GM19035 (cell line): Measurements from ENCODE around the gene MYH1.
"Not testable (repeated sequence)": the region's sequence is repeated elsewhere in the genome, so short reads cannot be mapped to it uniquely, and the experiment has no call there.

ENCODE experiments used
- ATAC-seq: cut with Tn5 transposase; IDR thresholded peaks from one replicate; pipeline ENCODE4 v1.9.1; 2021; ENCODE audit not compliant: unreplicated experiment

Gene MYH1

DNA sequence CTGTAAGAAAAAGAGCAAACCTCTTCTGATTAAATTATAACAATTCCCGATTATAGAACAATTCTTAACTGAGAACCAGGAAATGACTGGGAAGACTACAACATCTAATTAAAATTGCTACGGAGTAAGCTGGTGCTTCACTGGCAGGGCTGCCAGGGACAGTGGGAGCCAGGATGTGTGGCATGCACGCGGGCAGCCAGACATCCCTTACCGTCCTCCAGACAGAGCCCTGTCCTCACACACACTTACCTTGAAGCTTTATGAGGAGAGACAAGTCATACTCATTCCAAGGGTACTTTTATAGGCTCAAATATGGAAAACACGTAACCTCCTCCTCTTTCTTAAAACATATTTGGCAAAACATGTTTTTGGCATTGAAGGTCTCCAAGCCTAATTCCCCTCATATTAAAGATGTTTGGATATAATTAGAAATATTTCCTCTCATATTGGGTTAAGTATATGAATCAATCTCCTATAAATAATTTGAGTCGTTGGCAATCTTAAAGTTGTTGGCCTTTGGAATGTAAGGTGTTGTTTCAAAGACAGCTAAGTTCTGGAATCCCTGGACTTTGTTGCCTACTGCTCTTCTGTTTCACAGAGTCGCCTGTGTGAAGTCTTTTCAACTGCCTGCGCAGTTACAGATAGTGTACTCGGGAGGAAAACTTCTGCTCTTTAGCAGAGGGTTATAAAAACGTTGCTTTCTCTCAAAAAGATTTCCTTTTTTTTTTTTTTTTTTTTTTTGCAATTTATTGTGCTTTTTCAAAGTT lies at the start of gene MYH1:
Gene MYH1 (minus strand): TSS at position 272 of the 767 bp plus-strand sequence. CDS start 1,900 bp downstream, outside the sequence.
- no peak for ATAC-seq

DNA sequence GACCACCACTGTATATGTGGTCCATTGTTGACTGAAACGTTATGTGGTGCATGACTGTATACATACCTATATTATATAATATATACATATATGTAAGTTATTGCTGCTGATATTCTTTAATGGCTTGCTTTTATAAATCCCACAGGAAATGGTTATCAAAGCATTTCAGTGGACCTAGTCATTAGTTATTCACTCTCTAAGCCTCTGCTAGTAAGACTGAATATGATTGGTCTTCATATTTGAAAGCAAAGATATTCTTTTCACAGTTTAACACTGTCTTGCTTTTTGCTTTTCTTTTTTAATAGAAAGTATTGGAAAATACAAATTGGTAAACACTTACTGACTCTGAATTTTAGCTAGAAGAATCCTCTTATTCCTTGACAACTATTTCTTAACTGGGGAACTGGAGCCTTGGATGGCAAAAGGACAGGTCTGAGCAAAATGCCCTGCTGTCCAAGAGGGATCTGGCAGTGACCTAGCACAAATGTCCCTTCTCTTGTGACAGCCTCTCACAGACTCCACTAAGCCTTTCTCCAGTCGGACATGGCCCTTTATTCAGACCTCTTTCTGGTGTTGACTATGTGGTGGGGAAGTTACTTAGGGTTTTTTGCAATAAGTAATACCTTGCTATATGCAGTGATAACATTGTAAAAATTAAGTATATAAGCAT lies 45.8 kb upstream of the MYH1 start:
- no peak for ATAC-seq

DNA sequence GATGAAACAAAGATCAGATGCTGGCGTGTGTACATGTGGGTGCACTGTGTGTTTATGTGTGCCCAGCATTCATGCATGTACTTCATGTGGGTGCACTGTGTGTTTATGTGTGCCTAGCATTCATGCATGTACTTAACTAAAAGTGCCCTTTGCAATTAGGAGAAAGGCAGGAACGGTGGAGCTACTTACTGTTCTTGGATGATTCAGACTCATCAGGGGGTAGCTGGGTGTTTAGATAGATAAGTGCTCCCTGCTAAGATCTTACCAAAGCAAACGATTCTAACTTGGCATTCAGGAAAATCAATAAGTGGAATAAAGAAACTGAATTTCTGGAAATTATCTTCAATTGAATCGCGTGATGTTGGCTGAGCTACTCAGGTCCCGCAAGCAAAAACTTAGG lies 39.7 kb upstream of the MYH1 start:
- ATAC-seq: no peak

DNA sequence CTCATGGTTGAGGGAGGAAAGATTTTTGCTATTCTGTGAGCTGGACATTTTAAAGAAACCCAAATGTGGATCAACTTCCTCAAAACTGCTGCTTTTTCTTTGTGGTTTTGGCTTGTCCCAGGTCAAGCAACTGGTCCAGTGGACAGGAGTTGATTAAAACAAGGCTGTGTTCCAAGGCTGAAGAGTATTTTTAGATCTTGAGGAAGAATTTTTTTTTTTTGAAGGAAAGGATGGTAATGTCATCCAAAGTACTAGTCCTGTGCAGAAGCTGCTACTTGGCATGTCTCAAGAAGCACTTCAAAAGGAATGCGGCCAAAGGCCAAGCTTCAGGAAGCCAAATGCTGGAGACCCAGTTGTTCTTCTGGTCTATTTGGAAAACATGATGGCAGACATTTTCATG lies 39.1 kb upstream of the MYH1 start:
- ATAC-seq: no peak

DNA sequence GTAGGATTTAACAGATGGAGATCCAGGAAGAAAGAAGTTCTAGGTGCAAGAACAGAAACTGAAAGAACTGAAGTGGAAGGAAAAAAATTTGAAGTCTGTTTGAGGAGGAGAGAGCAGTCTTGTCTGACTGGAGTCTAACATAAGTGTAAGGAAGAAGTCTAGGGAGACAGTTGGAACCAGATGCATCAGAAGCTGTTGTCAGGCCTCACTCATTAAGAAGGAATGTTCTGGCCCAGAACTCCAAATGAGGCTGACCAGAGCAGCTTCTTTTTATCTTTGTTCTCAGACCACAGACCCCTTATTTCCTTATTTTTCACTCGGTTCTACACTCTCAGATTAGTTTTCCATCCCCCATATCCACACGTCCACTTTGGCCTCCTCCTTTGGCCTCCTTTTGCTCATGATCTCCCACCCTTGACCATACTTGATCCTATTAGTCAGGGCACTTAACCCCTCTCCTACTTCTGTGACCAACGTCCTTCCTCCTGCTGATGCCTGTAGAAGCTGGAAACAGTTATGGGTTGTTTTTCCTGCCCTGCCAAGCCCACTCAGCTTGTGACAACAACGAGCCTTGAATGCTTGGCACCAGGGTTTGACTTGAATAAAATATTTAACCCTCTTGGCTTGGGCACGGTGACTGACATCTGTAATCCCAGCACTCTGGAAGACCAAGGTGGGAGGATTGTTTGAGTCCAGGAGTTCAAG lies 38.1 kb upstream of the MYH1 start:
- ATAC-seq: no peak

DNA sequence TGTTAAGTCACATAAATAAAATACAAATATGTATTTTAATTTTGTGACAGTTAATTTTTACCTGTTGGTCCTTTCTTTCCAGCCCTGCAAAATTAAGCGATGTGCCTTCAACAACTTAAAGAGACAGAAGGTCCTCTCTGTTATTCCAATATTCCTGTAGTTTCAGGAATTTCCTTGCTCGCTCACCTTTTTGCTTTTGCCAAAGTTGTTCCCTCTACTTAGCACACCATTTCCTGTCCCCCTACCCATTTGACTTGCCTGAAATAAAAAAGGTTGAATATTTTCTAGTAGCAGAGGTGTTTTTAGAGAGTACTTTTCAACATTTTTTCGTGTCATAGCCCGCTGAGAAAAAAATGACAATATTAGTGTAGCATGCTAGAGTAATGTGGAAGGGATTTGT lies 31.7 kb upstream of the MYH1 start:
- no peak for ATAC-seq

DNA sequence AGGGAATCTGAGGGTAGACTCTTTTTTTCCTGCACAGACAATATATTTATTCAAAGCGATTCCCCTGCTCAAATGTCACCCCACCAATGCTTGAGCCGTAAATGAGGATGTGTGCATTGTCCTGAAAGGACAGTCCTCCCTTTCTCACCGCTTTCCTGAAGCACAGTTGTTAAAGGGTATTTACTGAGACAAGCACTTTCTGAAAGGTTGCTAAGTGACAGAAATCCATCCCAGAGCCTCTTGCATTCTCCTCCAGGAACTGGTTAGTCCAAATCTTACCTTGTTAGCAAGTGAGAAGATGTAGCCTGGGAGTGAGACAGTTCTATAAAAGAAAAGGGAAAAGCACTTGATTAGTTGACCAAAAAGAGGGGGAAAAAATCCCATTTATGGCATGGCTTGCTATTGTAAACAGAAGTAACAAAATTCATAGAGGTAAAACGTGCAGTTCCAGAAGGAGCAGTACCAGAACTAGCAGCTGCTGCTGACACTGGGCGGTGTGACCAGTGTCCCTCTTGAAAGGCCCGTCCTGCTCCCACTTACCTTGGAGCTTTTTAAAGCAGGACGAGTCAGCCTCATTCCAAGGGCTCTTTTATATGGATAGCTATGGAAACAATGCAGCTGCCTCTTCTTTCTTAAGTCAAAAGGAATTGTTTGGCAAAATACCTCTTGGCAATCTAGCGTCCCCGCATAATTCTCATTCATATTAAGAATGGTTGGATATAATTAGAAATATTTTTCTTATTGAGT lies 30.9 kb upstream of the MYH1 start, which contains the start of gene MYH2:
Gene MYH2 (minus strand): TSS at position 563 of the 747 bp plus-strand sequence. CDS start 1,738 bp downstream, outside the sequence.
- no peak for ATAC-seq

DNA sequence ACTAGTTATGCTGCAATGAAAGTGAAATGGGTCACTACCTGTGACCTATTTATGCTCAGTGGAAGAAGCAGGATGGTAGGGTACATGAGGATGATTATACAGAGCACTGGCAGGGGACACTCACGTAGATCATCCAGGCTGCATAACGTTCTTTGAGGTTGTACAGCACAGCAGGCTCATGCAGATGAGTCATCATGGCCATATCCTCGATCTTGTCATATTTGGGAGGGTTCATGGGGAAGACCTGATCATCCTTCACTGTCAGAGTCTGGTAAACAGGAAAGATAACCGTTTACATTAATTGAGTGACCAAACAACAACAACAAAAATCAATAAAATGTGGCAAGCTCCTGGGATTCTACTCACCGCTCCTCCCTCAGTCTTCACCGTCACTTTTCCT lies 29.0 kb upstream of the MYH1 start:
- no peak for ATAC-seq

DNA sequence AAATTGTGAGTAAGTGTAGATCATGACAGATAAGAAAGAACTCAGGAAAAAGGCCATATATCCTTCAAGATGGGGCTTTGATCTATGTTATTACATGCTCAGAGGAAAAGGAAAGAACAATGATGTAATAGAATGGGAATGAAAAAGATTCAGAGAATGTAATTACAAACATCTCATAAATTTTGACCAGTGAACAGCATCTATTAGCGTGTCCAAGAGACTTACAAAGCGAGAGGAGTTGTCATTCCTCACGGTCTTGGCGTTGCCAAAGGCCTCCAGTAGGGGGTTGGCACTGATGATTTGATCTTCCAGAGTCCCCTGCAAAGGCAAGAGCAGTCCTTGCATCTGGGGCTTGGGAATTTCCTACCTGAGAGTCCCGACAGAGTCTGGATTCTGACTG lies 25.1 kb upstream of the MYH1 start:
- ATAC-seq: not testable (repeated sequence)

DNA sequence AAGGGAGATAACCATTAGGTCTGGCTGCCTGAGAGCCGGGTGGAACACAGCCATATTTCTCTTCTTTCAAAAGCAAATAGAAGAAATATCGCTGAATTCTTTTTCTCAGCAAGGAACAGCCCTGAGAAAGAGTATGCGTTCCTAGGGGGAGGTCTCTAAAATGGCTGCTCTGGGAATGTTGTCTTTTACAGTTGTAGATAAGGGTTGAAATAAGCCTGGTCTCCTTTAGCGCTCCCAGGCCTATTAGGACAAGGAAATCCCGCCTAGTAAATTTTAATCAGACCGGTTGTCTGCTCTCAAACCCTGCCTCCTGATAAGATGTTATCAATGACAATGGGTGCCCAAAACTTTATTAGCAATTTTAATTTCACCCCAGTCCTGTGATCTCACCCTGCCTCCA lies 22.8 kb upstream of the MYH1 start:
- ATAC-seq: not testable (repeated sequence)

DNA sequence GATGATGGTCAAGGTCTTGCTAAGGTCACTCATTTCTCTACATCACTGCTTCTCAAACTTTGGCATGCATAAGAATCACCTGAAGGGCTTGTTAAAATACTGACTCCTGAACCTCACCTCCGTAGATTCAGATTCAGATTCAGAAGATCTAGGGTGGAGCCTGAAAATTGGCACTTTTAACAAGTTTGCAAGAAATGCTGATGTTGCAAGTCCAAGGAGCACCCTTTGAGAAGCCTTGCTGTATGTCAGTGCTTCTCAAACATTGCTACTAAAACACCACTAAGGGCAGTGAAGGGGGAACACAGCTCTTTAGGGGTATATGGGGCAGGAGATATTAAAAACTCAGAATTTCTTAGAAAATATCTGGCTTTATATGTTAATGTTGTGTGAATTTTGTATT lies 13.7 kb upstream of the MYH1 start:
- no peak for ATAC-seq

DNA sequence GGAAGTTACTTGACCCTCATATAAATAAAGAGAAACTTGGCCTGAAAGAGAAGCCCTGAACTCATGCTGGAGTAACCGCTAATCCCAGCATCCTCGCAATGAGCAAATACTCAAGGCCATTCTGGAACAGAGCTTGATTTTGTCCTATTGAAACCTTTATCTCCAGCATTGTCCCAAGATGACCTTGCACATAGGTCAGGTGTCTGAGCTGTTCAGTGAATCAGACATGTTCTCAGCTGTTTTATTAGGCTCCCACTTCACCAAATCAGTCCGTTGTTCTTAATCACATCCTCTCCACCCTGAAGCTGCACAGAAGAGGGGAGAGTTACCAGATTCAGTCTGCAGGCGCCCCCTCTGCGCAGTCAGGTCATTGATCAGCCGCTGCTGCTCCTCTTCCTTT lies 9.1 kb upstream of the MYH1 start:
- no peak for ATAC-seq

DNA sequence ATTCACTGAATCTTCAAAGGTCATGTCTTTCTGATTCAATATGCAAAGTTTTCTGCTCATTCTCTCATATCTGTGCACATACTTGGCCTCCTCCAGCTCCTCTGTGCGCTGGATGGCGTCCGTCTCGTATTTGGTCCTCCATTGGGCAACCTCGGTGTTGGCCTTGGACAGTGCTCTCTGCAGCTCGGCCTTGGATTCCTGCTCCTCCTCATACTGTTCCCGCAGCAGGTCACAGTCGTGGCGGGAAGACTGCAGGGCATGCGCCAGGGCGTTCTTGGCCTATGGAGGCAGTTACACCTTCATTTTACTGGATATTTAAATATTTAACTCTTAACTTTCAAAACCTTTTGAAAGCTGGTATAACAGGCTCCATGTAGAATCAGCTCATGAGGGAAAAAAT lies 8.2 kb upstream of the MYH1 start:
- no peak for ATAC-seq

DNA sequence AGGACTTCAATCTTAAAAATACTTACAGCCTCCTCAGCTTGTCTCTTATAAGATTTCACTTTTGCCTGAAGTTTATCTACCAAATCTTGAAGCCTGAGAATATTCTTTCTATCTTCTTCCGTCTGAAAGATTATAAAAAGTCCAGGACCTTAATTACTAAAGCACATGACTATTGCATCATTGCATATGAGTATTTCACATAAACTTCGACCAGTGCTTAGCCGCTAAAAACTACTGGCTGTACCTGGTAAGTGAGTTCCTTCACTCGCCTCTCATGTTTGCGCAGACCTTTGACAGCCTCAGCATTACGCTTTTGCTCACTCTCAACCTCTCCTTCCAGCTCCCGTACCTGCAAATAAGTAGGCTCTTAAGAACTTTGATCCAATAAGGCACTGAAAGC lies 4.7 kb upstream of the MYH1 start:
- ATAC-seq: no peak

DNA sequence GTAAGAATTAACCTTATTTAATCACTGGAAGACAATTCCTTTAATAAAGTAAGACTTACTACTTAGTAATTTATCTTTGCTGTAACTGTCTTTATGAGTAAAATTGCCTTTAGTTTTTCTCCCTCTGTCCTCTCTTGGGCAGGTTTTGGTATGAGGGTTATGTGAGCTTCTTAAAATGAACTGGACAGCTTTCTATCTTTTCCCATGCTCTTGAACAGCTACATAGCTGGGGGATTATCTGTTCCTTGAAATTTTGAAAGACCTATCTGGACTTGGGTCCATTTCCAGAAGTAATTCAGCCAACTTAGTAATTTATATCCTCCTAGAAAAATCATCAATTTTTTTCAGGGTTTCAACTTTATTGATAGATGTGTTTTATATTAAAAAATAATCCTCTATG lies 3.6 kb upstream of the MYH1 start:
- no peak for ATAC-seq

DNA sequence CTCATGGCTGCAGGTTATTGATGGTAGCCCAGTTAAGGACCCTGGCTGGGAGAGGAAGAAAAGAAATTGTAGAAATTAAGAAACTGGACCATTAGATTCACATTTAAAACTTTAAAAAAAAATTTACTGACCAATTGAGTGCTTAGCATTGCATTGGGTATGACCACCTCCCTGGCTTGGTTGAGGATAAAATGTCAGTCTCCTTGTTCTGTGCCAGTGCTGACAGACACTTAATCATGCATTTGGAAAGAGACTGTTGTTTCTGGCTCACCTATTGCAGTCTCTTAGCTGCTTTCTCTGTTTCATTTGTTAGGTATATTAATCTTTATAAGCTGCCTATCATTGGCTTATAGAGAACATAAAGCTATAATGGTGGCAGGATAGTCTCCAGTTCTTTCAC lies 1.7 kb downstream of the MYH1 start:
- ATAC-seq: no peak

DNA sequence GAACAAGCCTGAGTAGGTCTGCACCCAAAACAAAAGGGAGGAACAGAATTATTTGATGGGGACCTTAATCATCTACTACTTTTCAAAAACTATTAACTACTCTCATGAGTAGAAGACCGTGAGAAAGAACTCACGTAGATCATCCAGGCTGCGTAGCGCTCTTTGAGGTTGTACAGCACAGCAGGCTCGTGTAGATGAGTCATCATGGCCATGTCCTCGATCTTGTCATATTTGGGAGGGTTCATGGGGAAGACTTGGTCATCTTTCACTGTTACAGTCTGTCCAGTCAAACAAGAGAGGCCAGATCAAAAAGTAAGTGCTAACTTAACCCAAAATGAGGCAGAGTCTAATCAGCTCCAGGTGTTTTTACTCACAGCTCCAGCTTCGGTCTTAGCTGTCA lies 2.3 kb downstream of the MYH1 start:
- ATAC-seq: no peak

DNA sequence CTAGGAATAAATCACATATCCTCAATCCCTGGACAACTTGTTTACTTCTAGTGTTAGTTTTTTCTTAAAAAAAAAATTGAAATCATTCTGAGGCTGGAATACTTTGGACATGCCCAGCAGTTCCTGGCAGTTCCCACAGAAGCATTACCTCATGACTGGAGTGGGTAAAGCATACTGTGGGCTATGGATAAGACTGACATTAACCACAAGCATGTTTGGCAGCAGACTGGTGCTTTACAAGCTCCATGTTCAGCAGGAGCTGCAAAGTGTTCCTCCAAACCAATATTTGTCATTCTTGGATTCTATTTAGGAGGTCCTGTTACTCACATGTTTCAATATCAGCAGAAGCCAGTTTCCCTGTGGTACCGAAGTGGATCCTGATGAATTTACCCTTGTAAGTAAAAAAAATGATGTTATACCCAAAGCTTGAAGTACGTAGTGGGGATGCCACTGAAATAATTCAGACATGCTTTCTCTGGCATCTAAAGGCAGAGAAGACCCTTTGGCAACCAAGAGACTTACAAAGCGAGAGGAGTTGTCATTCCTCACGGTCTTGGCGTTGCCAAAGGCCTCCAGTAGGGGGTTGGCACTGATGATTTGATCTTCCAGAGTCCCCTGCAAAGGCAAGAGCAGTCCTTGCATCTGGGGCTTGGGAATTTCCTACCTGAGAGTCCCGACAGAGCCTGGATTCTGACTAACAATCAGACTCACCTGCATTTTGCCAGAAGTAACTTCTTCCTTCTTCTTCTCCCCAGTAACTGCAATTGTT lies 4.9 kb downstream of the MYH1 start:
- no peak for ATAC-seq

DNA sequence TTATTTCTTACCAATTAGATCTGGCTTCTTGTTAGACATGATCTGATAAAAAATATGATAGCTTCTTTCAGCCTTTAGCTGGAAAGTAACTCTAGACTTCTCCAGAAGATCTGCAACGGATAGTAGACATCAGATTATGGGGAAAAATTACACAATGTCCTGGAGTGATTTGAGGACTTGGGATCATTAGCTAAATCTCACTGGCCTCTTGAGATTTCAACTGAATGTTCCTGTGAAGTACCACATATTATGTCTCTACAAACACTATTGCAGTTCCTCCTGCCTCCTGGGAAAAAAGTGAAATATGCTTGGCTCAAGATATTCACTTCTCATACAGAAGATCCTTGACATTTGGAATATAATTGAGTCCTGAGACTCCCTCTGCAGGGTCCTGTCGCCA lies 5.5 kb downstream of the MYH1 start:
- no peak for ATAC-seq

DNA sequence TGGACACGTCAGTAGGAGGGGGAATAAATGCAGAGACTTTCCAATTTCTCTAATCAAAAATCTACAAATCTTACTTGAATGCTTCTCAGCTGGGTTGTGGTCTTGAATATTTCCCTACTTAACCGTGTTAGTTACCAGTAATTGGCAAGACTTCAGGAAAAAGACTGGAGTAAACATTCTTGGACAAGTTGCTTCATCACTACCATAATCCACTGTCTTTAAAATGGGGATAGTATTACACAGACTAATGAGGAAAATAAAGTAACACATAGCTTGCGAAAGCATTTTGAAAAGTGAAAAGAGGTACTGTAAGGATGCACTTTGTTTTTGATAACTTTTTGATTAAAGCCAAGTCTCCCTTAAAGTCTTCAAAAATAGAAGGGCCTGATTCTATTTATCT lies 18.4 kb downstream of the MYH1 start:
- ATAC-seq: no peak

DNA sequence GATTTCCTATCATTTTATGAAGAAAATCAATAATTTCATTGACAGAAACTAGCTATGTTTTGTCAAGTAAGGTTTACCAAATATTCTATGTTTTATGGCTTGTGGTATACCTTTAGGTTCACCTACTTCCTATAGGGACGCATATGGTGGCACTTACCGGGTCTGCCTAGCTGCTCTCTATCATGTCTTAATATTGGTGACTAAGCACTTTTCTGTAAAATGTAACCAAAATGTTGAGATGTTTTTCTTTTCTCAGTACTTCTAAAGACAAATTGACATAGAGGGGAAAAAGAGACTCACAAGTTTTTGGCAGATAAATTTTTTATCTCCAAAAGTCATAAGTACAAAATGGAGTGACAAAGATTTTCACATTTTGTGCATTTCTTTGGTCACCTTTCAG lies 26.3 kb downstream of the MYH1 start:
- ATAC-seq: no peak
